ENCODE data around the gene CALD1.

CALD1 gene

GRCh38 chr7:134827889-134828288, 48.5 kb downstream of the CALD1 start:
- no peaks in the 10 kb centered on the region for H3K9me2 ChIP-seq (replicated peaks; ENCODE audit: low read depth, low read length)
- no peak overlapping the region for H2AFZ ChIP-seq (ENCODE audit: low read length)
- H3K4me3 ChIP-seq (ENCODE audit: low read length, poor library complexity, severe bottlenecking): no peak overlapping the region
- no peaks in the 10 kb centered on the region for H3F3A ChIP-seq (ENCODE audit: low read depth)
- no peaks in the 10 kb centered on the region for H3K36me3 ChIP-seq (ENCODE audit: insufficient read depth, low read length)
- H4K20me1 ChIP-seq (ENCODE audit: insufficient read depth, low read length, poor library complexity, severe bottlenecking): no peaks in the 10 kb centered on the region
- no peak overlapping the region for H3K4me2 ChIP-seq (ENCODE audit: low read depth, low read length, poor library complexity, severe bottlenecking)
- TF ChIP-seq EZH2phosphoT487 (IDR thresholded peaks at IDR 0.05; ENCODE audit: borderline replicate concordance): no peak
- TF ChIP-seq, protein P1, sequence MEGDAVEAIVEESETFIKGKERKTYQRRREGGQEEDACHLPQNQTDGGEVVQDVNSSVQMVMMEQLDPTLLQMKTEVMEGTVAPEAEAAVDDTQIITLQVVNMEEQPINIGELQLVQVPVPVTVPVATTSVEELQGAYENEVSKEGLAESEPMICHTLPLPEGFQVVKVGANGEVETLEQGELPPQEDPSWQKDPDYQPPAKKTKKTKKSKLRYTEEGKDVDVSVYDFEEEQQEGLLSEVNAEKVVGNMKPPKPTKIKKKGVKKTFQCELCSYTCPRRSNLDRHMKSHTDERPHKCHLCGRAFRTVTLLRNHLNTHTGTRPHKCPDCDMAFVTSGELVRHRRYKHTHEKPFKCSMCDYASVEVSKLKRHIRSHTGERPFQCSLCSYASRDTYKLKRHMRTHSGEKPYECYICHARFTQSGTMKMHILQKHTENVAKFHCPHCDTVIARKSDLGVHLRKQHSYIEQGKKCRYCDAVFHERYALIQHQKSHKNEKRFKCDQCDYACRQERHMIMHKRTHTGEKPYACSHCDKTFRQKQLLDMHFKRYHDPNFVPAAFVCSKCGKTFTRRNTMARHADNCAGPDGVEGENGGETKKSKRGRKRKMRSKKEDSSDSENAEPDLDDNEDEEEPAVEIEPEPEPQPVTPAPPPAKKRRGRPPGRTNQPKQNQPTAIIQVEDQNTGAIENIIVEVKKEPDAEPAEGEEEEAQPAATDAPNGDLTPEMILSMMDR (conservative IDR thresholded peaks at IDR 0.05; ENCODE audit: low read length): no peak
- H3K79me2 ChIP-seq (ENCODE audit: insufficient read depth, low read length): no peaks in the 10 kb centered on the region
- H3K27me3 ChIP-seq (ENCODE audit: insufficient read depth, low read length, poor library complexity, severe bottlenecking): no peaks in the 10 kb centered on the region
- H3K9ac ChIP-seq (ENCODE audit: low read depth, low read length, poor library complexity, severe bottlenecking): no peak overlapping the region
- no peaks in the 10 kb centered on the region for H3K9me3 ChIP-seq (ENCODE audit: insufficient read depth, low read depth, low read length)
- no peaks in the 10 kb centered on the region for H3K4me1 ChIP-seq (ENCODE audit: insufficient read depth, low read length, poor library complexity, severe bottlenecking)

DNA sequence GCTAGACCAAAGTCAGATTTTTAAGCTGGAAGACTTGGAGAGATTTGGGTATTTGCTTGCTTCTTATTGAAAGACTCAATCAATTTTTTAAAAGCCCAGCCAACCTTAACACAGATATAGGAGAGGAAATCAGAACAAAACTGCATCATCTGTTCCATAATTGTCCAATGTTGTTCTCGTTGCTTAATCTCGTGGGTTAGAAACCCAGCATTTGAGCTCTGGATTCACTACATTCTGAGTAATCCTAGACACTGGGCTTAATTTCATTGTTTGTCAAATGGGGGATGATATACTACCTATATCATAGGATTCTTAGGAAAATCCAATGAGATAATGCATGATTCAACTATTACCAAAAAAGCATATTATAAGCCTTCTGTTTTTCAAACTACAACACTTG, 48.9 kb downstream of the CALD1 start:
- H3K4me3 ChIP-seq (ENCODE audit: low read length, poor library complexity, severe bottlenecking): no peak overlapping the region
- no peaks in the 10 kb centered on the region for H3K9me2 ChIP-seq (replicated peaks; ENCODE audit: low read depth, low read length)
- TF ChIP-seq, protein P1 (conservative IDR thresholded peaks at IDR 0.05; ENCODE audit: low read length): no peak
- no peak overlapping the region for H2AFZ ChIP-seq (ENCODE audit: low read length)
- H3K36me3 ChIP-seq (ENCODE audit: insufficient read depth, low read length): no peaks in the 10 kb centered on the region
- no peaks in the 10 kb centered on the region for H3K9me3 ChIP-seq (ENCODE audit: insufficient read depth, low read depth, low read length)
- H3K4me1 ChIP-seq (ENCODE audit: insufficient read depth, low read length, poor library complexity, severe bottlenecking): no peaks in the 10 kb centered on the region
- H4K20me1 ChIP-seq (ENCODE audit: insufficient read depth, low read length, poor library complexity, severe bottlenecking): no peaks in the 10 kb centered on the region
- no peak overlapping the region for H3K4me2 ChIP-seq (ENCODE audit: low read depth, low read length, poor library complexity, severe bottlenecking)
- H3K9ac ChIP-seq (ENCODE audit: low read depth, low read length, poor library complexity, severe bottlenecking): no peak overlapping the region
- H3K79me2 ChIP-seq (ENCODE audit: insufficient read depth, low read length): no peaks in the 10 kb centered on the region
- H3K27me3 ChIP-seq (ENCODE audit: insufficient read depth, low read length, poor library complexity, severe bottlenecking): no peaks in the 10 kb centered on the region
- no peaks in the 10 kb centered on the region for H3F3A ChIP-seq (ENCODE audit: low read depth)

DNA sequence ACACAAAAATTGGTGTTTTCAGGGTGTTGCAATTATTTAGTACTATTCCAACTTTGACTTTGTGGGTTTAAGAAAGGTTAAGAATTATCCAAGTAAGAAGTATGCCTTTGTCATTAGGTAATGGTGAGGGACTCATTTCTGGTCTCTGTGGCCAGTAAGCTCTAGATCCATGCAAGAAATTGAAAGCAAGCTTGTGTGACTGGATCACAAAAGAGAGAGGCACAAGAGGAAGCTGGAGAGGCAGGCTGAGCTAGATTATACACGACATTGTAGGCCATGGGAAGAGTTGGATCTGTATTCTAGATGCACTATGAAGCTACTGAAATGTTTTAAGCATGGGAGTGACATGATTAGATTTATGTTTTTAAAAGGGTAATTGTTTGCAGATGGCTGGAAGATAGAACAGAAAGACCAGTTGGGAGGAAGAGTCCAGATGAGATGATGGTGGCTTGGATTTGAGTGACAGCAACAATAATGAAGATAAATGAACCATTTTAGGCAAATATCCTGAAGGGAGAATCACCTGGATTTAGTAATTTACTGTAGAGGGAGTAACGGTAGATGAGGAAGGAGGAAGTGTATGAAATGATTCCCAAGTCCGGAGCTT, 50.0 kb downstream of the CALD1 start:
- no peak overlapping the region for H3K4me3 ChIP-seq (ENCODE audit: low read length, poor library complexity, severe bottlenecking)
- H2AFZ ChIP-seq (ENCODE audit: low read length): no peak overlapping the region
- no peaks in the 10 kb centered on the region for H3K4me1 ChIP-seq (ENCODE audit: insufficient read depth, low read length, poor library complexity, severe bottlenecking)
- H3K27me3 ChIP-seq (ENCODE audit: insufficient read depth, low read length, poor library complexity, severe bottlenecking): no peaks in the 10 kb centered on the region
- H4K20me1 ChIP-seq (ENCODE audit: insufficient read depth, low read length, poor library complexity, severe bottlenecking): no peaks in the 10 kb centered on the region
- TF ChIP-seq, protein P1 (conservative IDR thresholded peaks at IDR 0.05; ENCODE audit: low read length): no peak
- no peak for TF ChIP-seq EZH2phosphoT487 (IDR thresholded peaks at IDR 0.05; ENCODE audit: borderline replicate concordance)
- H3K36me3 ChIP-seq (ENCODE audit: insufficient read depth, low read length): no peaks in the 10 kb centered on the region
- H3K4me2 ChIP-seq (ENCODE audit: low read depth, low read length, poor library complexity, severe bottlenecking): no peak overlapping the region
- no peaks in the 10 kb centered on the region for H3F3A ChIP-seq (ENCODE audit: low read depth)
- no peaks in the 10 kb centered on the region for H3K9me2 ChIP-seq (replicated peaks; ENCODE audit: low read depth, low read length)
- H3K79me2 ChIP-seq (ENCODE audit: insufficient read depth, low read length): no peaks in the 10 kb centered on the region
- H3K9me3 ChIP-seq (ENCODE audit: insufficient read depth, low read depth, low read length): no peaks in the 10 kb centered on the region
- no peak overlapping the region for H3K9ac ChIP-seq (ENCODE audit: low read depth, low read length, poor library complexity, severe bottlenecking)

All from Loucy (cell line).